H1 (cell line): ENCODE data around the gene UGT2B17. TPM values are rescaled to one million over a fixed set of nuclear protein-coding genes. Genes with fewer than 3 reads are reported as not detected.

ENCODE experiments used
- CTCF ChIA-PET: fragments of 300-600 bp; sonication (Branson Sonifier 250); formaldehyde crosslinking; loops from one replicate; lab custom pipeline; 2021; ENCODE audit not compliant: partially characterized antibody; lab: Charles Lee
- POLR2A ChIA-PET: fragments of 300-600 bp; sonication (Branson Sonifier 250); formaldehyde crosslinking; loops from one replicate; lab custom pipeline; 2021; ENCODE audit warnings: inconsistent platforms; ENCODE audit not compliant: partially characterized antibody; lab: Charles Lee
- DNase-seq, 2 experiments: peaks; one replicate each; pipeline versions ENCODE4 v3.0.0 to v3.0.0-alpha.2; 2010 to 2022; ENCODE audit warnings: low spot score in 2 of 2, low read depth in 1 of 2, mixed read lengths in 1 of 2
- FAIRE-seq: peaks from 2 replicates; lab custom pipeline; 2011; peaks lifted over from hg19 to GRCh38; lab: Jason Lieb, UNC
- H2AFZ ChIP-seq: 2 replicates; pipeline ENCODE4 v1.8.1; 2012; ENCODE audit warnings: low read length, inconsistent platforms
- H2AK5ac ChIP-seq: 2 replicates; pipeline ENCODE4 v1.6.1; 2013; ENCODE audit warnings: low read depth, low read length
- H2BK120ac ChIP-seq: replicated peaks from 2 replicates; pipeline ENCODE3; 2013; ENCODE audit warnings: low read depth, low read length, inconsistent platforms
- H2BK12ac ChIP-seq: 2 replicates; pipeline ENCODE4 v1.6.1; 2013; ENCODE audit warnings: low read depth, low read length
- H2BK15ac ChIP-seq: 2 replicates; pipeline ENCODE4 v1.6.1; 2013; ENCODE audit warnings: low read length
- H2BK20ac ChIP-seq: 2 replicates; pipeline ENCODE4 v1.6.1; 2013; ENCODE audit warnings: low read length
- H2BK5ac ChIP-seq: 2 replicates; pipeline ENCODE4 v1.6.1; 2013; ENCODE audit warnings: low read depth, low read length
- H3K14ac ChIP-seq: 2 replicates; pipeline ENCODE4 v1.6.1; 2013; ENCODE audit warnings: inconsistent platforms; ENCODE audit not compliant: insufficient read length
- H3K18ac ChIP-seq: 2 replicates; pipeline ENCODE4 v1.6.1; 2013; ENCODE audit warnings: low read length; ENCODE audit errors: extremely low read depth
- H3K23ac ChIP-seq: 2 replicates; pipeline ENCODE4 v1.6.1; 2013; ENCODE audit warnings: inconsistent platforms; ENCODE audit not compliant: insufficient read length
- H3K23me2 ChIP-seq: 2 replicates; pipeline ENCODE4 v1.6.1; 2013; ENCODE audit warnings: low read depth, low read length
- H3K27ac ChIP-seq: 2 replicates; pipeline ENCODE4 v1.6.1; 2011; ENCODE audit warnings: low read depth, low read length, inconsistent platforms
- H3K27me3 ChIP-seq, 4 experiments: replicated peaks in 1 of 4; 1 replicate in 1 of 4; 2 replicates in 3 of 4; pipeline versions ENCODE4 v1.6.1 to v1.8.1; 2011 to 2013; ENCODE audit warnings: low read length in 3 of 4, mild to moderate bottlenecking in 3 of 4, inconsistent platforms in 2 of 4, mixed read lengths in 2 of 4, moderate library complexity in 1 of 4; ENCODE audit not compliant: control insufficient read depth in 3 of 4, insufficient read depth in 3 of 4; ENCODE audit errors: extremely low read depth in 1 of 4
- H3K36me3 ChIP-seq, 4 experiments: 2 replicates each; pipeline versions ENCODE4 v1.6.1 to v1.8.1; 2011 to 2013; ENCODE audit warnings: mild to moderate bottlenecking in 4 of 4, low read length in 3 of 4, moderate library complexity in 2 of 4, control low read depth in 1 of 4, inconsistent platforms in 1 of 4; ENCODE audit not compliant: insufficient read depth in 4 of 4, control insufficient read depth in 2 of 4
- H3K4ac ChIP-seq: replicated peaks from 2 replicates; pipeline ENCODE3; 2013; ENCODE audit warnings: low read length, low read depth, mixed read lengths, inconsistent platforms; ENCODE audit not compliant: insufficient read length
- H3K4me1 ChIP-seq, 4 experiments: replicated peaks in 1 of 4; 1 replicate in 1 of 4; 2 replicates in 3 of 4; pipeline versions ENCODE4 v1.6.1 to v1.8.1; 2011 to 2013; ENCODE audit warnings: low read length in 3 of 4, inconsistent platforms in 2 of 4, mixed read lengths in 1 of 4; ENCODE audit not compliant: insufficient read depth in 4 of 4, control insufficient read depth in 3 of 4
- H3K4me2 ChIP-seq, 2 experiments: 2 replicates each; pipeline versions ENCODE4 v1.6.1 to v1.8.1; 2011 to 2013; ENCODE audit warnings: low read depth in 2 of 2, low read length in 2 of 2, control low read depth in 1 of 2, inconsistent platforms in 1 of 2, mild to moderate bottlenecking in 1 of 2; ENCODE audit not compliant: insufficient read depth in 1 of 2
- H3K4me3 ChIP-seq, 4 experiments: fragments of 200-600, 300-600 bp in 1 of 4; sonication (generic), shearing (Covaris generic), sonication (Bioruptor Twin) in 1 of 4; 2 replicates each; pipeline versions ENCODE4 v1.5.1 to v1.8.1; 2011 to 2016; ENCODE audit warnings: low read length in 4 of 4, low read depth in 3 of 4, control low read depth in 2 of 4, inconsistent platforms in 2 of 4, mild to moderate bottlenecking in 2 of 4, mixed read lengths in 1 of 4, moderate library complexity in 1 of 4; ENCODE audit not compliant: insufficient read depth in 2 of 4; ENCODE audit errors: extremely low read depth in 1 of 4
- H3K56ac ChIP-seq: replicated peaks from 2 replicates; pipeline ENCODE3; 2013; ENCODE audit warnings: low read depth, mild to moderate bottlenecking, mixed read lengths, low read length, inconsistent platforms; ENCODE audit not compliant: insufficient read length
- H3K79me1 ChIP-seq: 2 replicates; pipeline ENCODE4 v1.6.1; 2013; ENCODE audit warnings: low read depth, low read length, control low read depth
- H3K79me2 ChIP-seq, 2 experiments: 2 replicates each; pipeline versions ENCODE4 v1.6.1 to v1.8.1; 2012 to 2013; ENCODE audit warnings: low read length in 2 of 2, mild to moderate bottlenecking in 2 of 2, inconsistent platforms in 1 of 2; ENCODE audit not compliant: insufficient read depth in 2 of 2, control insufficient read depth in 1 of 2
- H3K9ac ChIP-seq, 4 experiments: replicated peaks in 1 of 4; 1 replicate in 1 of 4; 2 replicates in 3 of 4; pipeline versions ENCODE4 v1.6.1 to v1.8.1; 2011 to 2013; ENCODE audit warnings: low read depth in 3 of 4, low read length in 3 of 4, control low read depth in 2 of 4, mild to moderate bottlenecking in 2 of 4, moderate library complexity in 2 of 4, inconsistent platforms in 1 of 4; ENCODE audit errors: extremely low read depth in 1 of 4
- H3K9me3 ChIP-seq, 2 experiments: 2 replicates each; pipeline versions ENCODE4 v1.6.1 to v1.8.1; 2012 to 2013; ENCODE audit warnings: mild to moderate bottlenecking in 2 of 2, moderate library complexity in 2 of 2, control low read depth in 1 of 2, inconsistent platforms in 1 of 2, low read depth in 1 of 2, low read length in 1 of 2, mixed read lengths in 1 of 2; ENCODE audit not compliant: insufficient read depth in 2 of 2
- H4K20me1 ChIP-seq, 2 experiments: replicated peaks in 1 of 2; 2 replicates each; pipeline versions ENCODE3 to v1.8.1; 2011 to 2013; ENCODE audit warnings: inconsistent platforms in 2 of 2, low read length in 2 of 2, mild to moderate bottlenecking in 1 of 2; ENCODE audit not compliant: insufficient read depth in 2 of 2, control insufficient read depth in 1 of 2
- H4K5ac ChIP-seq: 2 replicates; pipeline ENCODE4 v1.6.1; 2013; ENCODE audit warnings: low read length, low read depth, mixed read lengths, inconsistent platforms; ENCODE audit not compliant: insufficient read length
- H4K8ac ChIP-seq: 2 replicates; pipeline ENCODE4 v1.8.0; 2013; ENCODE audit warnings: mild to moderate bottlenecking, moderate library complexity, low read length, inconsistent platforms; ENCODE audit not compliant: insufficient read depth; ENCODE audit errors: extremely low read depth
- H4K91ac ChIP-seq: replicated peaks from 2 replicates; pipeline ENCODE3; 2013; ENCODE audit warnings: low read length, mixed read lengths, inconsistent platforms; ENCODE audit not compliant: insufficient read length
- POLR2A ChIP-seq, 2 experiments: IDR thresholded peaks; 1 replicate in 1 of 2; 2 replicates in 1 of 2; pipeline ENCODE4 v1.6.1; 2011; ENCODE audit warnings: low read depth in 2 of 2, low read length in 2 of 2, mild to moderate bottlenecking in 2 of 2; ENCODE audit errors: control extremely low read depth in 1 of 2
- RAD21 ChIP-seq, 2 experiments: IDR thresholded peaks in 1 of 2; conservative IDR thresholded peaks in 1 of 2; 2 replicates each; pipeline ENCODE4 v1.6.1; 2011; ENCODE audit warnings: low read depth in 2 of 2, low read length in 2 of 2, improper control_type of control experiment in 1 of 2, inconsistent platforms in 1 of 2, mild to moderate bottlenecking in 1 of 2, moderate library complexity in 1 of 2
- RNF2 ChIP-seq: fragments of 200-900, 300-1000 bp; sonication (generic); IDR thresholded peaks from 2 replicates; pipeline ENCODE4 v1.7.1; 2016; ENCODE audit warnings: borderline replicate concordance, low read depth, mild to moderate bottlenecking, antibody characterized with exemption, low read length; ENCODE audit not compliant: poor library complexity, severe bottlenecking; ENCODE audit errors: missing control alignments
- TAF1 ChIP-seq: IDR thresholded peaks from 2 replicates; pipeline ENCODE4 v1.6.1; 2011; ENCODE audit warnings: mild to moderate bottlenecking, low read depth, low read length
- TBP ChIP-seq: IDR thresholded peaks from 2 replicates; pipeline ENCODE4 v1.6.1; 2011; ENCODE audit warnings: low read depth, low read length, improper control_type of control experiment
- TCF12 ChIP-seq: IDR thresholded peaks from 2 replicates; pipeline ENCODE4 v1.6.1; 2011; ENCODE audit warnings: low read depth, mild to moderate bottlenecking, low read length
- WGBS, 2 experiments: shearing (Covaris generic) in 1 of 2; methylation state at CpG; one replicate each; pipeline versions ENCODE4 v1.1.6 to v1.1.7; 2013 to 2015; ENCODE audit warnings: low lambda C conversion rate in 2 of 2, mixed read lengths in 2 of 2, inconsistent platforms in 1 of 2, low coverage in 1 of 2, missing lambda C conversion rate in 1 of 2; ENCODE audit not compliant: insufficient replicate concordance in 2 of 2, insufficient coverage in 1 of 2, insufficient read length in 1 of 2; ENCODE audit errors: extremely low coverage in 1 of 2, missing lambda C conversion rate in 1 of 2; 5-methylcytosine and 5-hydroxymethylcytosine counted together
- polyA plus RNA-seq, 7 experiments: library from polyadenylated mRNA; depleted of rRNA in 3 of 7; stranded (reverse) in 5 of 7; unstranded in 2 of 7; fragments of >200 nt in 5 of 7; fragments of 200-250 nt in 2 of 7; gene quantifications; 1 replicate in 5 of 7; 2 replicates in 1 of 7; 4 replicates in 1 of 7; pipeline versions ENCODE4 v1.2.1 to v1.2.3, GENCODE V29; 2011 to 2013; ENCODE audit warnings: missing spikeins in 2 of 7, mixed read lengths in 2 of 7
- total RNA-seq: library from RNA; stranded (reverse); fragmentation: NEBNext Ultra II Directional; extraction: Animal tissue kit (Norgen Biotek cat#: 25700); gene quantifications from 2 replicates; pipeline ENCODE4 v1.2.1, GENCODE V29; 2021

The UGT2B17 gene
- total and polyA plus RNA-seq, 2 of the 8 experiments (the other 6 are each of a cell fraction or from before 2014, with no cell fraction given): not detected

DNA sequence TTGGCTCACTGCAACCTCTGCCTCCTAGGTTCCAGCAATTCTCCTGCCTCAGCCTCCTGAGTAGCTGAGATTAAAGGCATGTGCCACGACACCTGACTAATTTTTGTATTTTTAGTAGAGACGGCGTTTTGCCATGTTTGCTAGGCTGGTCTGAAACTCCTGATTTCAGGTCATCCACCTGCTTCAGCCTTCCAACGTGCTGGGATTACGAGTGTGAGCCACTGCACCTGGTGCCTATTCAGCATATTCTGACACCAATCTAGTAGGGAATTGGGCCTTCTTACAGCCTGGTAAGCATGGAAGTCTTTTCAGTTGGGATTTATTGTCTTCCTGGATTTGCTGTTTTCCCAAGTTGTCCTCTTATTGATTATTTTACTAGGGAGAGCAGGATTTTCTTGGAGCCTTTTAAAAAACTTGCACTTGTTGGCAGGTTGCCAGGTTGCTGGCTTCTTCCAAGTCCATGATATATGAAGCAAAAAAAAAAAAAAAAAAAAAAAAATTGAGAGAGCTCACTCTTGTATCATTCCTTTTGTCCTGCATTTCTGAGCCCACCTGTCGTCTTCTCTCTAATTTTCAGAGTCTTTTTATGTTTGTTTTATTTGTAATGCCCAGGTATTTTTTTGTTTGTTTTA lies 85.2 kb downstream of the UGT2B17 start:
- 85% methylated on average over 6 of the region's 6 CpGs; no CpG with 5 or more reads in 1 of the 2 experiments for WGBS, 2 experiments

More for the DNA sequence above, 85.2 kb downstream of the UGT2B17 start:
- Histone ChIP-seq H3K27ac (no peak overlapping the region), H2AFZ (no peak overlapping the region), H3K4me1 (no peaks in the 10 kb centered on the region), H3K9ac (no peak overlapping the region), H3K4me3 (no peak overlapping the region), H3K4ac (no peak overlapping the region)
- TF ChIP-seq RNF2 (no peak), TBP (no peak), TAF1 (no peak), TCF12 (no peak), RAD21 (IDR thresholded peaks at IDR 0.05 in 1 of 2, conservative IDR thresholded peaks at IDR 0.05 in 1 of 2; ENCODE audit: low read depth in 2 of 2, low read length in 2 of 2) (no peak), POLR2A (IDR thresholded peaks at IDR 0.05; ENCODE audit: control extremely low read depth in 1 of 2, low read depth in 2 of 2, low read length in 2 of 2) (no peak)
- TF ChIP-seq, all 59 proteins: peak for 0
- Histone ChIP-seq H3K23ac (no peak overlapping the region), H2BK15ac (no peak overlapping the region), H3K36me3 (no peaks in the 10 kb centered on the region), H4K20me1 (no peaks in the 10 kb centered on the region), H3K79me1 (no peaks in the 10 kb centered on the region), H3K79me2 (no peaks in the 10 kb centered on the region), H4K5ac (no peak overlapping the region), H3K56ac (no peak overlapping the region), H3K18ac (no peak overlapping the region), H3K23me2 (no peaks in the 10 kb centered on the region), H3K27me3 (no peaks in the 10 kb centered on the region), H2BK120ac (no peak overlapping the region), H4K8ac (no peak overlapping the region), H2BK5ac (no peak overlapping the region), H2AK5ac (no peak overlapping the region), H4K91ac (no peak overlapping the region), H3K4me2 (no peak overlapping the region), H2BK20ac (no peak overlapping the region), H2BK12ac (no peak overlapping the region), H3K9me3 (no peaks in the 10 kb centered on the region), H3K14ac (no peak overlapping the region)
- DNase-seq: no peak
- CTCF ChIA-PET: no interaction called here
- POLR2A ChIA-PET: no interaction called here
- no peak for FAIRE-seq
